ES-I3 (cell line): ENCODE measurements around the gene MROH8.
"Not testable (repeated sequence)": the region's sequence is repeated elsewhere in the genome, so short reads cannot be mapped to it uniquely, and the experiment has no call there.

Experiments used
- H3K36me3 ChIP-seq: 2 replicates; pipeline ENCODE4 v1.6.1; 2013; ENCODE audit warnings: mild to moderate bottlenecking, low read length, control low read depth, moderate library complexity; ENCODE audit not compliant: insufficient read depth
- H3K4me1 ChIP-seq: 2 replicates; pipeline ENCODE4 v1.6.1; 2013; ENCODE audit warnings: mild to moderate bottlenecking, control low read depth, low read length; ENCODE audit not compliant: insufficient read depth
- H3K9ac ChIP-seq: 2 replicates; pipeline ENCODE4 v1.6.1; 2013; ENCODE audit warnings: low read depth, mild to moderate bottlenecking, low read length, moderate library complexity
- H3K9me3 ChIP-seq: 2 replicates; pipeline ENCODE4 v1.6.1; 2013; ENCODE audit warnings: mild to moderate bottlenecking, low read length, moderate library complexity; ENCODE audit not compliant: control insufficient read depth, insufficient read depth

MROH8 gene

GRCh38 chr20:37111926-37112455, 67.4 kb downstream of the MROH8 start:
- Histone ChIP-seq H3K9ac (no peak overlapping the region), H3K36me3 (no peaks in the 10 kb centered on the region), H3K9me3 (no peaks in the 10 kb centered on the region), H3K4me1 (no peaks in the 10 kb centered on the region)

GRCh38 chr20:37108676-37109075, 70.7 kb downstream of the MROH8 start:
- Histone ChIP-seq H3K9me3 (no peaks in the 10 kb centered on the region), H3K36me3 (no peaks in the 10 kb centered on the region), H3K4me1 (no peaks in the 10 kb centered on the region), H3K9ac (no peak overlapping the region)

DNA sequence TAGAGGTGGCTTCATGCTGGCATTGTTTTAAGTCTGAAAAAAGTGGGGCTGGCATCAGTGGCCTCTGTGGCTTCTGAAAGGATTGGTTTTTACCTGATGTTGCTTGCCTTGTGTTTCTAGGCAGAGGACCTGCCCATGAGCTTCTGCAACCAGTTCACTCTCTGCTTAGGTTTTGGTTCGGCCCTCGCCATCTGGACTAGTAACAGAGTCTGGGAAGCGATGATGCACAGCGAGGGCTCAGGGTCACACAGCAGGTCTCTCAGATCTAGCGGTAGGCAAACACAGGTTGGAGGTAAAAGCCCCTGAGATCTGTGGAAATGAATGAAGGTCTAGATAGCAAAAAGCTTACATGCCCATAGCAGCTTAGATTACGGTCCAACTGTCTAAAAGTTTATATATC, 76.8 kb downstream of the MROH8 start:
- Histone ChIP-seq H3K36me3 (no peaks in the 10 kb centered on the region), H3K9ac (no peak overlapping the region)

DNA sequence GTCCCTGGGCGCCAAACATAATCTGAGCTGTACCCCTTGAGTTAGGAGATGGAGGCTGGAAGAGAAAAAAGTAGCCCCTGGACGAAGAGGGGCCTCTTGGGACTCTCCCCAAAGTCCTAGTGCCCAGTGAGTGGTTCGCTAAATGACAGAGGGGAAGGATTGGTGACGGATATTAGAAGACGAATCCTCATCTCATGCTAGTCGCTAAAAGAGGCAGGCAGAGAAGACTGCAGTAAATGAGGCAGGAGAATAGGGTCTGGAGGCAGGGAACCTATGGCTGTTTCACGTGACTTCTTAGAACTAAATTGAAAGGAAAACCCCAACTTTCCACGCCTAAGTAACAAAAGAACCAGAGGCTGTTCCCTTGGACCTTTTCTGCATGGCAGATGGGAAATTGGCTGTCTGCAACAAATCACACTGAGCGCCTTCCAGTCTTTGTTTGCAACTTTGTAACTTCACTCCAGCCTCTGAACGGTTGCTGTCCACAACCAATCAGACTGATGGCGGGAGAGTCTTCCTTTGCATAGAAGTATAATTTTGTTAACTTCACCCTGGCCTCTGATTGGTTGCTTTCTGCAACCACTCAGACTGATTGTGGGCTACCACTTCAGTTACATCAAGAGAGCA, 82.8 kb downstream of the MROH8 start:
- Histone ChIP-seq H3K4me1 (peaks cover 7% of the 10 kb centered on the region; the same call in 1 of the 2 replicates), H3K36me3 (no peaks in the 10 kb centered on the region), H3K9me3 (no peaks in the 10 kb centered on the region), H3K9ac (peak overlapping the region; percentile 95)

More for the DNA sequence above, 76.8 kb downstream of the MROH8 start:
- no peaks in the 10 kb centered on the region for H3K9me3 ChIP-seq
- no peaks in the 10 kb centered on the region for H3K4me1 ChIP-seq

DNA sequence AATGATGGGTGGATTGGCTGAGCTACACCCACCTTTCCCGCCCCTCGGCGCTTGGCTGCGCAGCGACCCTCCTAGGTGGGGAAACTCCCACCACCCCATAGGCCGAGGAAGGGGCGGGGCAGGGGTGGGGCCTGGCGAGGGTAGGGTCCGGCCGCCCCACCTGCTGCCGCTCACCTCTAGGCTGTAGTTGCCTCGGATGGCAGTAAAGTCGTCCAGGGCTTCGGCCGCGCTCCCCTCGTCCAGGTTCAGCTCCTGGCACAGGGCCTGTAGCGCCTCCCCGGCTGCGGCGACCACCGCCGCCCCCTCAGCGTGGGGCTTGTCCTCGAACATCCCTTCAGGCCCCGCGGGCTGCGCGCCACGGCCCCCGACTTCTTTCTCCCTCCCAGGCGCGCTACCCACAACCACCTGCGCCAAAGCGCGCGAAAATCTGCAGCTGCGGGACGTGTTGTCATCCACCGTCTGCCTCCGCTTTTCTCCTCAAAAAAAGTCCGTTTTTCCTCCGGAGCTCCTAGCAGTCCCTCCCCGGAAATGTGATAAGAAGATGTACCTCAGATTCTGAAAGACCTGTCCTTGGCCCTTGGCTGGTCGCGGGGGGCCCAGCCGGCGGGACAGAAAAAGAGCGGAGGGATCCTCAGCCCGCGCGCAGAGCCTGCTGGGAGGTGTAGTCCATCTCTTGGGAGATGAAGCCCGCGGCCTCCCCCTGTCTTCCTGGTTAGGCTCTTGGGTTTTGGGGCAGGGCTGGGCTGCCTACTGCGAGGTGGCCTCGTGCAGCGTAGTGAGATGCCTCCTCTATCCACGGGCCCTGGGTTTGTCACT, 83.5 kb downstream of the MROH8 start, which contains the start of gene RBL1:
Gene RBL1 (minus strand): TSS at position 399 of the 816 bp plus-strand sequence. CDS start 69 bp downstream, at position 330.
- peak within 1 kb of the TSS; percentile 95 for H3K9ac ChIP-seq
- H3K4me1 ChIP-seq = peaks cover 7% of the 10 kb centered on the region; the same call in 1 of the 2 replicates
- no peaks in the 10 kb centered on the region for H3K9me3 ChIP-seq
- no peaks in the 10 kb centered on the region for H3K36me3 ChIP-seq

DNA sequence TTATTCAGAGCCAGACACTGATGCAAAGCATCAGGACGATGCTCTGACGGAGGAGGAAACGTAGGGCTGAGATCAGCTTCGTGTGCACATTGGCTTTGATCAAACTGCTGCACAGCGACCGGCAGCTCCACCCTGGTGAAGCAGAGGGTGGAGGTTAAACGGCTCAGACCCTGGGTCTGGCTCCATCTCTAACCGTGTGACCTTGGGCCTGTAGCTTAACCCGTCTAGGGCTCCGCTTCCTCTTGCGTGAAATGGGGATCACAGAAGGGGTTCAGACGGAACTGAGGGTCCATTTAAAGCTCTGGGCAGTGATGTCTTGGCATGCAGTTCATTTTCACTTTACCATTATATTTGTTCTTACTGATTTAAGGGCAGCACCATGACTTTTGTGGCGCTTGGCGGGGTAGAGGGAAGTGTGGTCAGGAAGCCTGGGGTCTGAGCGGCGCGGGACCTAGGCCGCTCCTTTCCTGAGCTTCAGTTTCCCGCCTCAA, 84.2 kb downstream of the MROH8 start:
- Histone ChIP-seq H3K4me1 (peaks cover 7% of the 10 kb centered on the region; the same call in 1 of the 2 replicates), H3K9me3 (no peaks in the 10 kb centered on the region), H3K36me3 (no peaks in the 10 kb centered on the region), H3K9ac (peak overlapping the region; percentile 95)

DNA sequence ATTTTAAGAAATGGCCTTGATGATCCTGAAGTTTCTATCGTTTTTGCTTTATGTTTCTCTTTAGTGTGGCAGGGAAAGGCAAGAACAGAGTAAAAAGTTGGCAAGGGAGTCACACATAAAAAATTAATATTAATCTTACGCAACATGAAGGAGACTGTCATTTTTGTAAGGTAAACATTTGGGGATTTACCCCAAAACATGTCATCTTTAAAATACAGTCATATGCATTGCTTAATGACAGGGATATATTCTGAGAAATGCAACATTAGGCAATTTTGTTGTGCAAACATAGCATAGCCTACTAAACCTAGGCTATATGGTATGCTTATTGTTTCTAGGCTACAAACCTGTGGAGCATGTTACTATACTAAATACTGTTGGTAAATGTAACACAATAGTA, 88.9 kb downstream of the MROH8 start:
- Histone ChIP-seq H3K9ac (no peak overlapping the region), H3K4me1 (no peaks in the 10 kb centered on the region), H3K36me3 (no peaks in the 10 kb centered on the region), H3K9me3 (no peaks in the 10 kb centered on the region)

DNA sequence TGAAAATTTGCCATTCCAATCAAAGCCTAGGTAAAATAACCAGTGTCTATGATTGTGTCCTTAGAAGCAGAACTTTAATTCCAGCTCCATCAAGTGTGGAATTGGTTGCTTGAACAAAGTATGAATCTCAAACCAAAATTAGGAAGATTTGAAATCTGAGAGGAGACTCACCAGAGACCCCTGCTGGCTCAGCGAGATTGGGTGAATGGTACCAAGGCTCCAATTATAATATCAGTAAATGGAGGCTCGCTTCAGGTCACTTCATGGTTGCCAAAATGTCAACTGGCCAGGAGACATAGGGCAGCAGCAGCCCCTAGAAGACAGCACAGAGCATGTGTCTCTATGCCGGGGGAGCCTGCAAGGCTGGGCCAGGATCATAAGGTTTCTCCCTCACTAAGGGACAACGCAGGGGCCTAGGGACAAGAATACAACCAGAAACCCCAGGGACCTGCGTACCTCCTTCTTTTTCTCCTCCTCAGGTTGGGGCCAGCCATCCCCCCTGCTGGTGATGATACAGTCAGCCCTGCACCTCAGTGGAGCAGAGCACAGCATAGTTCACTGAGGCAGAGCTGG, 97.5 kb downstream of the MROH8 start:
- no peak overlapping the region for H3K9ac ChIP-seq
- no peaks in the 10 kb centered on the region for H3K9me3 ChIP-seq
- H3K36me3 ChIP-seq = no peaks in the 10 kb centered on the region
- H3K4me1 ChIP-seq = no peaks in the 10 kb centered on the region

- Histone ChIP-seq H3K36me3 (no peaks in the 10 kb centered on the region), H3K4me1 (no peaks in the 10 kb centered on the region)
These were observed 102.3 kb downstream of the MROH8 start for GRCh38 chr20:37077009-37077408.

DNA sequence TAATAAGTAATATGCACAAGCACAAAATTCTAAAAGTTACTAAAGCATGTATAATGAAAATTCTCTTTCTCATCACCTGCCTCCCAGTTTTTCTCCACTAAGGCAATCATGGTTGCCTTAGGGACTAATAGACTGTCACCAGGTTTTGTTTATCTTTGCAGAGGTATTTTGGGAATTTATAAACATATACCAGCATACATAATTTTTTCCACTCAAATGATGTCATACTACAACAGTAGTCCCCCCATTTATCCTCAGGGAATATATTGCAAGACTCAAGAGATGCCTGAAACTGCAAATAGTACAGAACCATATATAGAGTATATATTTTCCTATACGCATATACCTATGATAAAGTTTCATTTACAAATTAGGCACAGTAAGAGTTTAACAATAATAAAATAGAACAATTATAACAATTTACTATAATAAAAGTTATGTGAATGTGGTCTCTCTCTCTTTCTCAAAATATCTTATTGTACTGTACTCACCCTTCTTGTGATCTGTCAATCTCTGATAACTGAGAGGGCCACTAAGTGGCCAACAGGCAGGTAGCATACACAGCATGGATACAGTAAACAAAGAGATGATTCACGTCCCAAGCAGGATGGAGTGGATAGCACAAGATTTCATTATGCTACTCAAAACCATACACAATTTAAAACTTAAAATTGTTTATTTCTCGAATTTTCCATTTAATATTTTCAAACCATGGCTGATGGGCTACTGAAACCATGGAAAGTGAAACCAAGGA, 103.2 kb downstream of the MROH8 start:
- Histone ChIP-seq H3K9ac (no peak overlapping the region), H3K36me3 (no peaks in the 10 kb centered on the region), H3K9me3 (no peaks in the 10 kb centered on the region; the same call in 1 of the 2 replicates), H3K4me1 (no peaks in the 10 kb centered on the region)

More at GRCh38 chr20:37077009-37077408, 102.3 kb downstream of the MROH8 start:
- Histone ChIP-seq H3K9ac (no peak overlapping the region), H3K9me3 (no peaks in the 10 kb centered on the region; the same call in 1 of the 2 replicates)

GRCh38 chr20:37072293-37073196, 106.8 kb downstream of the MROH8 start:
- no peaks in the 10 kb centered on the region; the same call in 1 of the 2 replicates for H3K9me3 ChIP-seq
- no peak overlapping the region for H3K9ac ChIP-seq
- no peaks in the 10 kb centered on the region for H3K36me3 ChIP-seq
- H3K4me1 ChIP-seq = no peaks in the 10 kb centered on the region

DNA sequence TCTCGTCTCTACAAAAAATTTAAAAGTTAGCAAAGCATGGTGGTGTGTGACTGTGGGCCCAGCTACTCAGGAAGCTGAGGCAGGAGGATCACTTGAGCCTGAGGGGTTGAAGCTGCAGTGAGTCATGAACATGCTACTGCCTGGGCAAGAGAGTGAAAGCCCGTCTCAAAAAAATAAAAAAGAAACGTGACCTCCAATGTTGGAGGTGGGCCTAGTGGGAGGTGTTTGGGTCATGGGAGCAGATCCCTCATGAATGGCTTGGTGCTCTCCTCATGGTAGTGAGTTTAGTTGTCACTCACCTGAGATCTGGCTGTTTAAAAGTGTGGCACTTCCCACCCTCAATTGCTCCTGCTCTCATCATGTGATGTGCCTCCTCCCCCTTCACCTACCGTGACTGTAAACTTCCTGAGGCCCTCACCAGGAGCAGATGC, 107.9 kb downstream of the MROH8 start:
- no peaks in the 10 kb centered on the region; the same call in 1 of the 2 replicates for H3K9me3 ChIP-seq
- no peak overlapping the region for H3K9ac ChIP-seq
- H3K36me3 ChIP-seq = no peaks in the 10 kb centered on the region
- no peaks in the 10 kb centered on the region for H3K4me1 ChIP-seq

DNA sequence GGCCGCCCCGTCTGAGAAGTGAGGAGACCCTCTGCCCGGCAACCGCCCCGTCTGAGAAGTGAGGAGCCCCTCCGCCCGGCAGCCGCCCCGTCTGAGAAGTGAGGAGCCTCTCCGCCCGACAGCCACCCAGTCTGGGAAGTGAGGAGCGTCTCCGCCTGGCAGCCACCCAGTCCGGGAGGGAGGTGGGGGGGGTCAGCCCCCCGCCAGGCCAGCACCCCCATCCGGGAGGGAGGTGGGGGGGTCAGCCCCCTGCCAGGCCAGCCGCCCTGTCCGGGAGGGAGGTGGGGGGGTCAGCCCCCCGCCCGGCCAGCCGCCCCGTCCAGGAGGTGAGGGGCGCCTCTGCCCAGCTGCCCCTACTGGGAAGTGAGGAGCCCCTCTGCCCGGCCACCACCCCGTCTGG, 109.8 kb downstream of the MROH8 start:
- H3K36me3 ChIP-seq, H3K9ac ChIP-seq: not testable (repeated sequence)

More for the DNA sequence above, 109.8 kb downstream of the MROH8 start:
- H3K4me1 ChIP-seq, H3K9me3 ChIP-seq: not testable (repeated sequence)
